ENCODE measurements around the gene PKHD1. TPM values are rescaled to one million over a fixed set of nuclear protein-coding genes. Genes with fewer than 3 reads are reported as not detected.

Gene PKHD1, protein sequence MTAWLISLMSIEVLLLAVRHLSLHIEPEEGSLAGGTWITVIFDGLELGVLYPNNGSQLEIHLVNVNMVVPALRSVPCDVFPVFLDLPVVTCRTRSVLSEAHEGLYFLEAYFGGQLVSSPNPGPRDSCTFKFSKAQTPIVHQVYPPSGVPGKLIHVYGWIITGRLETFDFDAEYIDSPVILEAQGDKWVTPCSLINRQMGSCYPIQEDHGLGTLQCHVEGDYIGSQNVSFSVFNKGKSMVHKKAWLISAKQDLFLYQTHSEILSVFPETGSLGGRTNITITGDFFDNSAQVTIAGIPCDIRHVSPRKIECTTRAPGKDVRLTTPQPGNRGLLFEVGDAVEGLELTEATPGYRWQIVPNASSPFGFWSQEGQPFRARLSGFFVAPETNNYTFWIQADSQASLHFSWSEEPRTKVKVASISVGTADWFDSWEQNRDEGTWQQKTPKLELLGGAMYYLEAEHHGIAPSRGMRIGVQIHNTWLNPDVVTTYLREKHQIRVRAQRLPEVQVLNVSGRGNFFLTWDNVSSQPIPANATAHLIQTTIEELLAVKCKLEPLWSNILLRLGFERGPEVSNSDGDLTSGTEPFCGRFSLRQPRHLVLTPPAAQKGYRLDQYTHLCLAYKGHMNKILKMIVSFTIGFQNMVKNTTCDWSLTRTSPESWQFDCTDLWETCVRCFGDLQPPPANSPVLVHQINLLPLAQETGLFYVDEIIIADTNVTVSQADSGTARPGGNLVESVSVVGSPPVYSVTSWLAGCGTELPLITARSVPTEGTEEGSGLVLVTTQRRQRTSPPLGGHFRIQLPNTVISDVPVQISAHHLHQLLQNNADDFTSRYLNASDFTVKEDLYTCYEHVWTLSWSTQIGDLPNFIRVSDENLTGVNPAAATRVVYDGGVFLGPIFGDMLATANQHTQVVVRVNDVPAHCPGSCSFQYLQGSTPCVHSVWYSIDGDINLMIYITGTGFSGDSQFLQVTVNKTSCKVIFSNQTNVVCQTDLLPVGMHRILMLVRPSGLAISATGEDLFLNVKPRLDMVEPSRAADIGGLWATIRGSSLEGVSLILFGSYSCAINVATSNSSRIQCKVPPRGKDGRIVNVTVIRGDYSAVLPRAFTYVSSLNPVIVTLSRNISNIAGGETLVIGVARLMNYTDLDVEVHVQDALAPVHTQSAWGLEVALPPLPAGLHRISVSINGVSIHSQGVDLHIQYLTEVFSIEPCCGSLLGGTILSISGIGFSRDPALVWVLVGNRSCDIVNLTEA (N-terminal part only)
- total RNA-seq, result not detected in 2 replicates

DNA sequence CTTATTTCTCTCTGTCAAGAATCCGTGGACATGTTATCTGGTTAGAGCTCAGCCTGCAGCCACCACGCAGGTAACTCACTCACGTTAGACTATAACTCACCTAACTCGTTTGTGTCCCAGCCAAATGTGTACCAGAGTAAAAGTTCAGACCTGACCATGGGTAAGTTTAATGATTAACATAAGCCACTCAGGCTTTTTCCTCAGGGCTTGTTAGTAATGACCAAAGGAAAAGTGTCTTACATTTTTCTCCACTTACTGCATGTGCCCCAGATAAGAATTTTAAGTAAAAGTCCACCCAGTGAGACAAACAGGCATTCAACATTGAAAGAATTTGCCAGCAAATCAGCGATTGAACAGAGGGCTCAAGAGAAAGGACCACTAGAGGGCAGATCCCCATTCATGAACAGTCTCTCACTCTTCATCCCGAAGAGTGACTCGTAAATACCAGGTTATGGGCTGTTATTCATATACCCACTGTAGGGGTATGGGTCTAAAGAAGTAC is at the start of gene PKHD1:
Gene PKHD1, minus strand, starts transcription at position 116 of the 502 bp plus-strand sequence. CDS start 2,680 bp downstream, outside the sequence.

Small RNA genes within 50 kb of the gene (small RNA-seq; reads per million reads assigned to genes)
- gene RN7SL580P, result not detected

Other genes starting within 250 kb of the PKHD1 start
- gene IL17A, start 98.8 kb upstream of the PKHD1 start, total RNA-seq, result not detected in 2 replicates
- gene IL17F, start 156.9 kb upstream of the PKHD1 start, total RNA-seq, result not detected in 2 replicates
- gene MCM3, start 197.1 kb upstream of the PKHD1 start, total RNA-seq, result 50.0 and 90.3 TPM in 2 replicates

Data from subcutaneous preadipocyte (primary cell).